HEK293 (cell line): ENCODE results near the gene LHFPL3.

Source experiments
- SCRT1 ChIP-seq: fragments of 450-650 bp; formaldehyde crosslinking; IDR thresholded peaks from 2 replicates; pipeline ENCODE4 v1.5.1; 2016; ENCODE audit warnings: missing biosample characterization, missing genetic modification characterization, borderline replicate concordance
- YY1 ChIP-seq: fragments of 450-650 bp; formaldehyde crosslinking; IDR thresholded peaks from 2 replicates; pipeline ENCODE4 v1.5.1; 2018; ENCODE audit warnings: missing biosample characterization, missing genetic modification characterization
- ZFP41 ChIP-seq: fragments of 450-650 bp; formaldehyde crosslinking; IDR thresholded peaks from 2 replicates; pipeline ENCODE4 v1.5.1; 2016; ENCODE audit warnings: missing biosample characterization, missing genetic modification characterization, borderline replicate concordance
- ZNF175 ChIP-seq: fragments of 450-650 bp; formaldehyde crosslinking; IDR thresholded peaks from 2 replicates; pipeline ENCODE4 v1.5.1; 2016; ENCODE audit warnings: missing biosample characterization, missing genetic modification characterization
- ZNF23 ChIP-seq: fragments of 450-650 bp; formaldehyde crosslinking; IDR thresholded peaks from 2 replicates; pipeline ENCODE4 v1.5.1; 2016; ENCODE audit warnings: missing biosample characterization, missing genetic modification characterization, borderline replicate concordance
- ZNF24 ChIP-seq: fragments of 450-650 bp; formaldehyde crosslinking; IDR thresholded peaks from 2 replicates; pipeline ENCODE4 v1.5.1; 2016; ENCODE audit warnings: missing biosample characterization, missing genetic modification characterization
- TF ChIP-seq, protein P1 (sequence below): fragments of 450-650 bp; formaldehyde crosslinking; IDR thresholded peaks from 2 replicates; pipeline ENCODE4 v1.5.1; 2016; ENCODE audit warnings: missing biosample characterization, missing genetic modification characterization
- TF ChIP-seq, protein P2 (sequence below): fragments of 450-650 bp; formaldehyde crosslinking; IDR thresholded peaks from 2 replicates; pipeline ENCODE4 v1.5.1; 2016; ENCODE audit warnings: missing biosample characterization, missing genetic modification characterization, borderline replicate concordance
- TF ChIP-seq, protein P3 (sequence below): fragments of 450-650 bp; formaldehyde crosslinking; IDR thresholded peaks from 2 replicates; pipeline ENCODE4 v1.5.1; 2016; ENCODE audit warnings: missing biosample characterization, missing genetic modification characterization, borderline replicate concordance

DNA sequence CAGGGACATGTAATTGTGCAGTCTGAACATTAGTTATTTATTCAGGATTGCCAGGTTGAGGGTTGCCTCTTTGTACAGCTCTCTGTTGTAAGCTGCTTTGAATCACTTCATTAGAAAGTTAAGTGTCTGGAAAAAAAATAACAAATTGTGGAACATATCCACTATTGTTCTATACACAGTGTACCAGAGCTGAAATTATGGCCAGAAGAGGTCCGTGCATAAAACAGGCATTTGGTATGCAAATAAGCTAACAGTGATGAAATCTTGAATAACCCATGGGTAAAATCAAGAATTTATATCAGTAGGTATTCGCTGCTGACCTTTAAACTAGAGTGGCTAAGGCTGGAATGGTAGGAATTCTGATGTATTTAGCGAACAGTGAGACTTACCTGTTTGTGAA lies 152.1 kb downstream of the LHFPL3 start:
- TF ChIP-seq, protein P1, sequence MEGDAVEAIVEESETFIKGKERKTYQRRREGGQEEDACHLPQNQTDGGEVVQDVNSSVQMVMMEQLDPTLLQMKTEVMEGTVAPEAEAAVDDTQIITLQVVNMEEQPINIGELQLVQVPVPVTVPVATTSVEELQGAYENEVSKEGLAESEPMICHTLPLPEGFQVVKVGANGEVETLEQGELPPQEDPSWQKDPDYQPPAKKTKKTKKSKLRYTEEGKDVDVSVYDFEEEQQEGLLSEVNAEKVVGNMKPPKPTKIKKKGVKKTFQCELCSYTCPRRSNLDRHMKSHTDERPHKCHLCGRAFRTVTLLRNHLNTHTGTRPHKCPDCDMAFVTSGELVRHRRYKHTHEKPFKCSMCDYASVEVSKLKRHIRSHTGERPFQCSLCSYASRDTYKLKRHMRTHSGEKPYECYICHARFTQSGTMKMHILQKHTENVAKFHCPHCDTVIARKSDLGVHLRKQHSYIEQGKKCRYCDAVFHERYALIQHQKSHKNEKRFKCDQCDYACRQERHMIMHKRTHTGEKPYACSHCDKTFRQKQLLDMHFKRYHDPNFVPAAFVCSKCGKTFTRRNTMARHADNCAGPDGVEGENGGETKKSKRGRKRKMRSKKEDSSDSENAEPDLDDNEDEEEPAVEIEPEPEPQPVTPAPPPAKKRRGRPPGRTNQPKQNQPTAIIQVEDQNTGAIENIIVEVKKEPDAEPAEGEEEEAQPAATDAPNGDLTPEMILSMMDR (tag by site-specific recombination), result no peak
- no peak for TF ChIP-seq YY1 (tag by site-specific recombination)
- TF ChIP-seq, protein P2, sequence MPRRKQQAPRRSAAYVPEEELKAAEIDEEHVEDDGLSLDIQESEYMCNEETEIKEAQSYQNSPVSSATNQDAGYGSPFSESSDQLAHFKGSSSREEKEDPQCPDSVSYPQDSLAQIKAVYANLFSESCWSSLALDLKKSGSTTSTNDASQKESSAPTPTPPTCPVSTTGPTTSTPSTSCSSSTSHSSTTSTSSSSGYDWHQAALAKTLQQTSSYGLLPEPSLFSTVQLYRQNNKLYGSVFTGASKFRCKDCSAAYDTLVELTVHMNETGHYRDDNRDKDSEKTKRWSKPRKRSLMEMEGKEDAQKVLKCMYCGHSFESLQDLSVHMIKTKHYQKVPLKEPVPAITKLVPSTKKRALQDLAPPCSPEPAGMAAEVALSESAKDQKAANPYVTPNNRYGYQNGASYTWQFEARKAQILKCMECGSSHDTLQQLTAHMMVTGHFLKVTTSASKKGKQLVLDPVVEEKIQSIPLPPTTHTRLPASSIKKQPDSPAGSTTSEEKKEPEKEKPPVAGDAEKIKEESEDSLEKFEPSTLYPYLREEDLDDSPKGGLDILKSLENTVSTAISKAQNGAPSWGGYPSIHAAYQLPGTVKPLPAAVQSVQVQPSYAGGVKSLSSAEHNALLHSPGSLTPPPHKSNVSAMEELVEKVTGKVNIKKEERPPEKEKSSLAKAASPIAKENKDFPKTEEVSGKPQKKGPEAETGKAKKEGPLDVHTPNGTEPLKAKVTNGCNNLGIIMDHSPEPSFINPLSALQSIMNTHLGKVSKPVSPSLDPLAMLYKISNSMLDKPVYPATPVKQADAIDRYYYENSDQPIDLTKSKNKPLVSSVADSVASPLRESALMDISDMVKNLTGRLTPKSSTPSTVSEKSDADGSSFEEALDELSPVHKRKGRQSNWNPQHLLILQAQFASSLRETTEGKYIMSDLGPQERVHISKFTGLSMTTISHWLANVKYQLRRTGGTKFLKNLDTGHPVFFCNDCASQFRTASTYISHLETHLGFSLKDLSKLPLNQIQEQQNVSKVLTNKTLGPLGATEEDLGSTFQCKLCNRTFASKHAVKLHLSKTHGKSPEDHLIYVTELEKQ (tag by site-specific recombination), result no peak
- TF ChIP-seq, protein P3, sequence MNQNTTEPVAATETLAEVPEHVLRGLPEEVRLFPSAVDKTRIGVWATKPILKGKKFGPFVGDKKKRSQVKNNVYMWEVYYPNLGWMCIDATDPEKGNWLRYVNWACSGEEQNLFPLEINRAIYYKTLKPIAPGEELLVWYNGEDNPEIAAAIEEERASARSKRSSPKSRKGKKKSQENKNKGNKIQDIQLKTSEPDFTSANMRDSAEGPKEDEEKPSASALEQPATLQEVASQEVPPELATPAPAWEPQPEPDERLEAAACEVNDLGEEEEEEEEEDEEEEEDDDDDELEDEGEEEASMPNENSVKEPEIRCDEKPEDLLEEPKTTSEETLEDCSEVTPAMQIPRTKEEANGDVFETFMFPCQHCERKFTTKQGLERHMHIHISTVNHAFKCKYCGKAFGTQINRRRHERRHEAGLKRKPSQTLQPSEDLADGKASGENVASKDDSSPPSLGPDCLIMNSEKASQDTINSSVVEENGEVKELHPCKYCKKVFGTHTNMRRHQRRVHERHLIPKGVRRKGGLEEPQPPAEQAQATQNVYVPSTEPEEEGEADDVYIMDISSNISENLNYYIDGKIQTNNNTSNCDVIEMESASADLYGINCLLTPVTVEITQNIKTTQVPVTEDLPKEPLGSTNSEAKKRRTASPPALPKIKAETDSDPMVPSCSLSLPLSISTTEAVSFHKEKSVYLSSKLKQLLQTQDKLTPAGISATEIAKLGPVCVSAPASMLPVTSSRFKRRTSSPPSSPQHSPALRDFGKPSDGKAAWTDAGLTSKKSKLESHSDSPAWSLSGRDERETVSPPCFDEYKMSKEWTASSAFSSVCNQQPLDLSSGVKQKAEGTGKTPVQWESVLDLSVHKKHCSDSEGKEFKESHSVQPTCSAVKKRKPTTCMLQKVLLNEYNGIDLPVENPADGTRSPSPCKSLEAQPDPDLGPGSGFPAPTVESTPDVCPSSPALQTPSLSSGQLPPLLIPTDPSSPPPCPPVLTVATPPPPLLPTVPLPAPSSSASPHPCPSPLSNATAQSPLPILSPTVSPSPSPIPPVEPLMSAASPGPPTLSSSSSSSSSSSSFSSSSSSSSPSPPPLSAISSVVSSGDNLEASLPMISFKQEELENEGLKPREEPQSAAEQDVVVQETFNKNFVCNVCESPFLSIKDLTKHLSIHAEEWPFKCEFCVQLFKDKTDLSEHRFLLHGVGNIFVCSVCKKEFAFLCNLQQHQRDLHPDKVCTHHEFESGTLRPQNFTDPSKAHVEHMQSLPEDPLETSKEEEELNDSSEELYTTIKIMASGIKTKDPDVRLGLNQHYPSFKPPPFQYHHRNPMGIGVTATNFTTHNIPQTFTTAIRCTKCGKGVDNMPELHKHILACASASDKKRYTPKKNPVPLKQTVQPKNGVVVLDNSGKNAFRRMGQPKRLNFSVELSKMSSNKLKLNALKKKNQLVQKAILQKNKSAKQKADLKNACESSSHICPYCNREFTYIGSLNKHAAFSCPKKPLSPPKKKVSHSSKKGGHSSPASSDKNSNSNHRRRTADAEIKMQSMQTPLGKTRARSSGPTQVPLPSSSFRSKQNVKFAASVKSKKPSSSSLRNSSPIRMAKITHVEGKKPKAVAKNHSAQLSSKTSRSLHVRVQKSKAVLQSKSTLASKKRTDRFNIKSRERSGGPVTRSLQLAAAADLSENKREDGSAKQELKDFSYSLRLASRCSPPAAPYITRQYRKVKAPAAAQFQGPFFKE (tag by site-specific recombination), result no peak
- TF ChIP-seq ZNF175 (tag by site-specific recombination), result no peak
- TF ChIP-seq ZFP41 (tag by site-specific recombination), result no peak
- no peak for TF ChIP-seq ZNF23 (tag by site-specific recombination)
- TF ChIP-seq ZNF24 (tag by site-specific recombination), result no peak
- no peak for TF ChIP-seq SCRT1 (tag by site-specific recombination)
